Measurements from ENCODE around the gene ALOXE3.

DNA sequence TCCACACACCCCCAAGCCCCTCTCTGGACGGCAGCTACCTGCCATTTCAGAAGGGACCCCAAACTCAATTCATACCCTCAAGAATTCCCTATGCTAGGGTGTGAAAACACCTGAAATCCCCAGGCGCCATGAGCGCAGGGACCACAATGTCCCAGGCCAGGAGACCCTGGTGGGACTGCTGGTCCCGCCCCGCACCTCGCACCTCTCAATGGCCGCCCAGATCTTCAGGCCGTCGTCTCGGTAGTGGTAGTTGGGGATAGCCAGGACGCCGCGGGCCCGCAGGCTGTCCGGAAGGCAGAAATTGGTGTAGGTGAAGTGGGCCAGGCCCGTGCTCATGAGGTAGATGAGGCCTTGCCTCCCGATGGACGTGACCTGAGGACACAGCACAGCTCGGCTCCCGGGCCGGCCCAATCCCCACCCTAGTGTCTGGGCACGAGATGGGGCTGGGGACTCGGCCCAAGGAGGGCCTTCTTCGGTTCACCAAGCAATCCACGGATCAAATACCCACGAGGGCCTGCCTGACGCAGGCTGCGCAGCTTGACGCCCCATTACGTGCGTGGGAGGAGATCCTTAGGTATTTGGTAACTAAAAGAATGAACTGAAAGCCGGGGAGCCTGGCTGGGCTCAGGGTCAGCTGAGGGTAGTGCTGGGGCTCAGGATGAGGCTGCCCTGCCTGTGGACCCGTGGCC is 9.2 kb downstream of the ALOXE3 start:
- TF ChIP-seq, protein P1, sequence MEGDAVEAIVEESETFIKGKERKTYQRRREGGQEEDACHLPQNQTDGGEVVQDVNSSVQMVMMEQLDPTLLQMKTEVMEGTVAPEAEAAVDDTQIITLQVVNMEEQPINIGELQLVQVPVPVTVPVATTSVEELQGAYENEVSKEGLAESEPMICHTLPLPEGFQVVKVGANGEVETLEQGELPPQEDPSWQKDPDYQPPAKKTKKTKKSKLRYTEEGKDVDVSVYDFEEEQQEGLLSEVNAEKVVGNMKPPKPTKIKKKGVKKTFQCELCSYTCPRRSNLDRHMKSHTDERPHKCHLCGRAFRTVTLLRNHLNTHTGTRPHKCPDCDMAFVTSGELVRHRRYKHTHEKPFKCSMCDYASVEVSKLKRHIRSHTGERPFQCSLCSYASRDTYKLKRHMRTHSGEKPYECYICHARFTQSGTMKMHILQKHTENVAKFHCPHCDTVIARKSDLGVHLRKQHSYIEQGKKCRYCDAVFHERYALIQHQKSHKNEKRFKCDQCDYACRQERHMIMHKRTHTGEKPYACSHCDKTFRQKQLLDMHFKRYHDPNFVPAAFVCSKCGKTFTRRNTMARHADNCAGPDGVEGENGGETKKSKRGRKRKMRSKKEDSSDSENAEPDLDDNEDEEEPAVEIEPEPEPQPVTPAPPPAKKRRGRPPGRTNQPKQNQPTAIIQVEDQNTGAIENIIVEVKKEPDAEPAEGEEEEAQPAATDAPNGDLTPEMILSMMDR (IDR thresholded peaks at IDR 0.05; ENCODE audit: low read length), result no peak
- TF ChIP-seq EZH2 (IDR thresholded peaks at IDR 0.05; ENCODE audit: borderline replicate concordance, low read length), result no peak
